Measurements from ENCODE around the gene DDX18.

Gene DDX18

DNA sequence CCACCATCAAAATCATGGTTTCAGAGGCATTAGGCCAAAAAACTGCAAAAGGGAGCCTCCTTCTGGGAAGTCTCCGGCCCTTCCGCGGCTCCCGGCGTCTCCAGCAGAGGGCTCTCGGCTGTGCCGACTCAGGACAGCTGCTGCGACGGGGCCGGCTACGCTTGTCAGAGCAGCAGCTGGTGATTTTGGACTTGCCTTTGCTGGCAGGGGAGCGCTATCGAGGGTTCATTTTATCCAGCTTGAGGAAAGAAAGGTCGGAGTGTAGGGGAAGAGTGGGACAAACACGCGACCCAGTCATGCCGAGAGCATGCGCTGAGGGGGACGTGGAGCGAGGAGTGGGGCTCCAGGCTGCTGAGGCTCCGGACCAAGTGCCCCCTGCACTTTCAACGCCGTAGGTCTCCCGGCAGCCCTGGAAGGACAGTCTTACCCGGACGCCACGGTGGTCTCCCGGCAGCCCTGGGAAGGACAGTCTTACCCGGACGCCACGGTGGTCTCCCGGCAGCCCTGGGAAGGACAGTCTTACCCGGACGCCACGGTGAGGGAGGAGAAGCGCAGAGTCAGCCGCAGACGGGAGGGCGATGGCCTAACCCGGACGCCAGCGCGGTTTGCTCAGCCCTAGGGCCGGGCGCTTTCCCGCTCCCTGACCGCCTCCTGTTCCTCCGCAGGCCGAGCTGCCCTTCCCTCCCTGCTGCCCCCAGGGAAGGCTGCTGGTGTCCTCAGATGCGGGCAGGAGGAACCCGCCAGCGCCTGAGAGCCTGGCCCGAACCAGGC is 21.7 kb downstream of the DDX18 start:
- DNase-seq: peak; percentile 56

GRCh38 chr2:117845304-117845703 is 30.8 kb downstream of the DDX18 start:
- DNase-seq: no peak

- DNase-seq: no peak
Measured at GRCh38 chr2:117850015-117850414, 35.5 kb downstream of the DDX18 start.

DNA sequence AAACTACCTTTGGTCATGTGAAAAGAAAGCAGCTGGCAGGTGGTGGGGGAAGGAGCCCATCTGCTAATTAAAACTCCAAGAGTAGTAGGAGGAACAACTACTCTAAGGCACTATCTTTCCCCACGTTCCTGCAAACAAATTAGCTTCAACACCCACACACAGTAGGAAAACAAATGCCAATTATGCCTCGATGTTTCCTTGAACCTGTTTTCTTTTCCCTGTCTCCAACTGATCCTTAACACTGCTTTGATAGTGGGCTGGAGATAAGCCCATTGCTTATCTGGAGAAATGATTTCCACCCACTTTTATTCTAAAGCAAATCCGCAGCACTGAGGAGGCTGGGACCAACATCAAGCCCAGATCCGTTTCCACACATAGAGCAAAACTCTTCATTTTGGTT is 36.0 kb downstream of the DDX18 start:
- no peak for DNase-seq

DNA sequence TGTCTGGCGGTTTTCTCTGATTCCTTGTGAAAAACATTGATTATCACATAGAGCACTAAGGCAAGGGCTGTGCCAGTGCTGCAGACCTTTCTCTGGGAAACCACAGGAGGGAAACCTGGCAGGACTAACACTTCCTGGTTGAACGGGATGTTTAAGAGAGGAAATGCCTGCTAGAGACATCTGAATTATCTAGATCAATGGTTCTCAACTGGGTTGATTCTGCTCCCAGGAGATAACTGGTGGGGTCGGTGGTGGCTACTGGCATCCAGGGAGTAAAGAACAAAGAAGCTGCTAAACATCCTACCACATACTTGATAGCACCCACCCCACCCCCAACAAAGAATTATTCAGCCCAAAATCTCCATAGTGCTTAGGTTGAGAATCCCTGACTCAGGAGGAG is 37.5 kb downstream of the DDX18 start:
- DNase-seq: no peak

DNA sequence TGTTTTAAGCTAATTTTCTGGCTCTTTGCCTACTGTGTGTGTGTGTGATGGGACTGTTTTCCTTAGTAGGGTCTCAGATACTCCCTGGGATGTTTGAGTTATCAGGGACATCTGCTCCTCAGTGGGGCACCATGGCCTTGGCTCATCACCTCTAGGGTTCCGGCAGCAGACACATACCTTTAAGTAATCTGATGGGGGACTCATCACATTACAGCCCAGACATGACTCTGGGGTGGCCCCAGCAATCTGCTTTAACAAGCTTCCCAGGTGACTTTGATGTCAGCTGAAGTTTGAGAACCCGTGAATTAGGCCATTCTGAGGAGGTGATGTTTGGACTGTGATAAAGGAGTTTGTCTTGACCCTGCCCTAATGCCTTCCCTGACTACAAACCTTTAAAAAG is 38.8 kb downstream of the DDX18 start:
- DNase-seq: no peak

GRCh38 chr2:117853873-117854272 is 39.4 kb downstream of the DDX18 start:
- DNase-seq: no peak

GRCh38 chr2:117854610-117855009 is 40.1 kb downstream of the DDX18 start:
- DNase-seq: no peak

GRCh38 chr2:117855886-117856285 is 41.4 kb downstream of the DDX18 start:
- no peak for DNase-seq

DNA sequence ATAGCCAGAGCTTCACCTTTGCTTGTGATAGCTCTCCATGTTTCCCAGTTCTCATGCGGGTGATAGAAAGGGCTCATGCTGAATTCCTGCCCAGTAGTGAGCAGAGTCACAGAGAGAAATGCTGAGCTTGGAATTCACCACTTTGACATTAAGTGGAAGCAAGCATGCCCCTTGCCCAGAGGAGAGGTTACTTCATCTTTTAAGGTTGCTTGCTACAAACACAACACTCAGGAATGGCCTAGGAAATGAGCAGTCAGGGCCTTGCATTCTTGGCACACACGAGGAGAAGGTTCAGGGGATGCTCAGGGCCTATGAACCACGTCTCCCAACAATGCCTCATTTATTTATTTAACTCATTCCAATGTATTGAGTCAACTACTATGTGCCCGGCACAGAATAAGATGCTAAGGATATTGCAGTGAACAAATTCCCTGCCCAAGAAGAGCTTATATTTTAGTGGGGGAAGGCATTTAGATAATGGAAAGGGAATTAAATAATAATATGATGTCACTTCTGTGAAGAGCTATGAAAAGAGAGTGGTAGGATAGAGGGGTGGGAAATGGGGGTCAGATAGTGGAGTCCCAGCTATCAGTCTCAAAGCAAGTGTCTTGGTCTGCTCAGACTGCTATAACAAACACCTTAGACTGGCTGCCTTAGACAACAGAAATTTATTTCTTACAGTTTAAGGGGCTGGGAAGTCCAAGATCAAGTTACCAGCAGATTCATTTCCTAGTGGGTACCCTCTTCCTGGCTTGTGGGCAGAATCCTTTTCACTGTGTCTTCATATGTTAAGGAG is 42.1 kb downstream of the DDX18 start:
- no peak for DNase-seq

DNA sequence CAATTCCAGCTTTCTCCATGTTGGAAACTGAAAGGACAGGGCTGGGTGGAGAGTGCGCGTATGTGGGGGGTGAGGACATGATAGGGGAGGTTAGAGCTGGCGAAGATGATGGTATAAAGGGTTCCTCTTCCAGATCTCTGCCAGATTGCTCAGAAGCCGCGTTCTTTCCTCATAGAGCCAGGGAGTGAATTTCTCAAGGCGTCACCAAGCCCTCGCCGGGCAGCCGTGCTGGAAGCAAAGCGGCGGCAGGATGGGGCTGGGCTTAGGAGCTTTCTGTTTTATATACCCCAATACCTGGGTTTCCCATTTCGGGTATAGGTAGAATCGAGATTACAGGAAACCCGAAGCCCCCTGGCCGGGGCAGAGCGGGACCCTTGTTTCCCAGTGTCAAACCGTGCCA is 43.8 kb downstream of the DDX18 start:
- no peak for DNase-seq

DNA sequence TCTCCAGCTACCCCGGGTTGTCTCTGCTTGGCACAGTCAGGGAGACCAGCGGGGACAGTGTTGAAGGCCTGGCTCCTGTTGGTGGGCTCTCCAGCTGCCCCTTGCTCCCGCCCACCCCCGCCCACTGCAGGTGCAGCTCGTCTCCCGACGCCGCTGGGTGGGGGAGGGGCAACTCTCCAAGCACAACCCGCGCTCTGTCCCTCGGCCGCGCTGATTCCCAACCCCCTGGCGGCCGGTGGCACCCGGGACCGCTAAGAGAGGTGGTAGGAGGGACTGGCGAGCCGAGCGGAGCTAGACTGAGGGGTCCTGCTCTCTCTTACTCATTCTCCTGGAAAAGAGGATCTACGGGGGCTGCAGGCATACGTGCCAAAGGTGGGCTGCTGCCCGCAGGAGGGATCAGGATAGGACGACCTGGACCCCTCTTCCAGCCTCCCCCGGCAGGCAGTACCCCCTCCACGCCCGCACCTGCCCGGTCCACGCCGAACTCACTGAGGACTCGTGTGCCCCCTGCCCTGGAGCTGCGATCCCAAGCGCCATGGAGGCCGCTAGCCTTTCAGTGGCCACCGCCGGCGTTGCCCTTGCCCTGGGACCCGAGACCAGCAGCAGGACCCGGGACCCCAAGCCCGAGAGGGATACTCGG is 44.5 kb downstream of the DDX18 start:
- DNase-seq: no peak

- no peak for DNase-seq
Measured at GRCh38 chr2:117859532-117859911, 45.0 kb downstream of the DDX18 start.

GRCh38 chr2:117859924-117860647 is 45.6 kb downstream of the DDX18 start:
- no peak for DNase-seq

DNA sequence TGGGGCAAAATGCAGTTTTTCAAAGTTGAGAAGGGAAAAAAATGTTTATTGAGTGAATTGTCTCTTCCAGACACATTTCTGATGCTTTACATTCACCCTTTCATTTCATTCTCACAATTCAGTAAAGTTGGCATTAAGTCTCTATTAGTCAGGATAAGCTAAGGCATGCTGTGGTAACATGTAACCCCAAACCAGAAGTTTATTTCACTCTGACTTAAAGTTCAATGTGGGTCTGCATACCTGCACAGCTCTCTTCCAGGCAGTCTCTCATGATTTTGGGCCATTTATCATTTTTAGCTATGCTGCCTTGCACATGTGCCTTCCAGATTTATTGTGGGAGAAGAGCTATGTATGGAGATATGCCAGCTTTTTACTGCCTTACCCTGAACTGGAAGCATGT is 48.0 kb downstream of the DDX18 start:
- no peak for DNase-seq

DNA sequence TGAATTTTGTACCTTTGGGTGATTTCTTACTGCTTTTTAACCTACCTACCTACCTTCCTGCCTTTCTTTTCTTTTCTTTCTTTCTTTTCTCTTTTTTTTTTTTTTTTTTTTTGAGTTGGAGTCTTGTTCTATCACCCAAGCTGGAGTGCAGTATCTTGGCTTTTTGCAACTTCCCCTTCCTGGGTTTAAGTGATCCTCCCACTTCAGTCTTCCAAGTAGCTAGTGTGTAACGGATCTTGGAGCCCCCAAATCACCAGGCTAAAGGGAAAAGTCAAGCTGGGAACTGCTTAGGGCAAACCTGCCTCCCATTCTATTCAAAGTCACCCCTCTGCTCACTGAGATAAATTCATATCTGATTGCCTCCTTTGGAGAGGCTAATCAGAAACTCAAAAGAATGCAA is 61.3 kb downstream of the DDX18 start:
- DNase-seq: no peak

GRCh38 chr2:117879003-117879402 is 64.5 kb downstream of the DDX18 start:
- DNase-seq: no peak

All from stimulated activated CD4-positive, alpha-beta T cell treated with anti-CD3 and anti-CD28 coated beads, Interleukin-4, amount 100 ng/mL, for 24 hours (primary cell).